ENCODE data around the gene THOP1.

DNA sequence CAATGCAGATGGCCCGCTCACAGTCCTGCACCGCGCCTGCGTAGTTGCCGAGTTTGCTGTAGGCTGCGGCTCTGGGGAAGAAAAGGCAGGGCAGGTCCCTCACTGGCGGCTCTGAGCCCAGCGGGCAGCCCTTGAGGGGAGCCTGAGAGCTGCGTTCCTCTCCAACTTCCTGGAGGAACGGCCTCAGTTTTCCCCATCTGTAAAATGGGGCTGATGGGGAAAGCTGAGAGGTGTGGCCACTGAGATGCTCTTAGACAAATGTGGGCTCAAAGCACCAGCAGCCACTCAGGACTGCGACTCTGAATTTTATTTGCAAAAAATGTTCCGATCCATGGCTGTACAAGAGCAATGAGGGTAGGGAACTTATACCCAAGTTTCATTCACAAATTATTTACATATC, 21.6 kb upstream of the THOP1 start:
- no peak for TF ChIP-seq CTCF (IDR thresholded peaks at IDR 0.05)
- no peak for TF ChIP-seq EZH2 (IDR thresholded peaks at IDR 0.05)

All from neural progenitor cell (in vitro differentiated cells).